Right lobe of liver (tissue), 4 donors: ENCODE measurements around the gene ST8SIA6.

Experiments used
- CTCF ChIP-seq, 4 donors: fragments of 200-600 bp in 3 of 4; fragments of 450-650 bp in 1 of 4; IDR thresholded peaks; one replicate each; pipeline versions ENCODE4 v1.5.1 to v1.8.0; 2016 to 2022; ENCODE audit warnings: antibody characterized with exemption in 4 of 4, mild to moderate bottlenecking in 2 of 4
- POLR2A ChIP-seq: fragments of 450-650 bp; IDR thresholded peaks from one replicate; pipeline ENCODE4 v1.6.1; 2017; ENCODE audit warnings: antibody characterized with exemption, mild to moderate bottlenecking
- donor health status: DM: no; HTN: no; CAD: no.
- donor health status: DM: no; HTN: no; CAD: no.
- donor health status: DM: no; HTN: yes; CAD: no.

GRCh38 chr10:17354781-17355180 is 99.6 kb downstream of the ST8SIA6 start:
- TF ChIP-seq CTCF (IDR thresholded peaks at IDR 0.05) (no peak), POLR2A (no peak)
